GM23338 (cell line): Measurements from ENCODE around the gene ONECUT1. TPM values are rescaled to one million over a fixed set of nuclear protein-coding genes. Genes with fewer than 3 reads are reported as not detected.

Experiments used
- ATAC-seq: fragments of 200-7000 bp; cut with Tn5 transposase; 3 replicates; pipeline ENCODE4 v1.9.1; 2020
- DNase-seq: peaks from one replicate; pipeline ENCODE4 v3.0.0-alpha.2; 2015; ENCODE audit warnings: low spot score
- H2AFZ ChIP-seq: fragments of 200-600 bp; sonication (generic); 2 replicates; pipeline ENCODE4 v1.8.0; 2016; ENCODE audit warnings: antibody characterized with exemption, mild to moderate bottlenecking, moderate library complexity
- H3F3A ChIP-seq: fragments of 200-600 bp; sonication (generic); replicated peaks from 2 replicates; pipeline ENCODE4 v1.8.0; 2017; ENCODE audit warnings: antibody characterized with exemption, mixed run types, low read depth
- H3K27ac ChIP-seq: fragments of 200-600 bp; sonication (generic); 2 replicates; pipeline ENCODE4 v1.6.1; 2016; ENCODE audit warnings: low read depth
- H3K27me3 ChIP-seq: fragments of 200-600 bp; sonication (generic); 2 replicates; pipeline ENCODE4 v1.8.0; 2016; ENCODE audit warnings: mild to moderate bottlenecking, mixed run types, moderate library complexity; ENCODE audit not compliant: insufficient read depth
- H3K36me3 ChIP-seq: fragments of 200-600 bp; sonication (generic); 2 replicates; pipeline ENCODE4 v1.8.0; 2016; ENCODE audit warnings: mild to moderate bottlenecking; ENCODE audit not compliant: insufficient read depth
- H3K4me1 ChIP-seq: fragments of 200-600 bp; sonication (generic); 2 replicates; pipeline ENCODE4 v1.8.0; 2016; ENCODE audit warnings: mild to moderate bottlenecking, moderate library complexity; ENCODE audit not compliant: insufficient read depth
- H3K4me2 ChIP-seq: fragments of 200-600 bp; sonication (generic); 2 replicates; pipeline ENCODE4 v1.7.1; 2017; ENCODE audit warnings: mixed run types
- H3K4me3 ChIP-seq: fragments of 200-600 bp; sonication (generic); 2 replicates; pipeline ENCODE4 v1.6.1; 2016; ENCODE audit warnings: mixed run types
- H3K79me2 ChIP-seq: fragments of 200-600 bp; sonication (generic); replicated peaks from 2 replicates; pipeline ENCODE4 v1.8.0; 2017; ENCODE audit warnings: mild to moderate bottlenecking; ENCODE audit not compliant: insufficient read depth
- H3K9me2 ChIP-seq: fragments of 200-600 bp; sonication (generic); 2 replicates; pipeline ENCODE4 v1.8.0; 2017; ENCODE audit not compliant: insufficient read depth
- H4K20me1 ChIP-seq: fragments of 200-600 bp; sonication (generic); replicated peaks from 2 replicates; pipeline ENCODE4 v1.8.0; 2017; ENCODE audit warnings: mild to moderate bottlenecking; ENCODE audit not compliant: insufficient read depth
- H3K27ac Mint-ChIP-seq: 2 replicates; pipeline ENCODE4 v1.8.0; 2020; ENCODE audit warnings: inconsistent platforms, mild to moderate bottlenecking, moderate library complexity, mixed read lengths
- H3K27me3 Mint-ChIP-seq: 3 replicates; pipeline ENCODE4 v1.8.0; 2022; ENCODE audit warnings: low read depth, mild to moderate bottlenecking, moderate library complexity, mixed read lengths, inconsistent platforms; ENCODE audit not compliant: insufficient read depth, poor library complexity
- H3K36me3 Mint-ChIP-seq: 3 replicates; pipeline ENCODE4 v1.8.0; 2021; ENCODE audit warnings: low read depth, mild to moderate bottlenecking, inconsistent platforms, moderate library complexity, mixed read lengths
- H3K4me1 Mint-ChIP-seq: 3 replicates; pipeline ENCODE4 v1.8.0; 2020; ENCODE audit warnings: mild to moderate bottlenecking, inconsistent platforms, mixed read lengths
- H3K4me3 Mint-ChIP-seq: 3 replicates; pipeline ENCODE4 v1.8.0; 2021; ENCODE audit warnings: moderate library complexity, mild to moderate bottlenecking, inconsistent platforms, mixed read lengths
- H3K9me3 Mint-ChIP-seq: 3 replicates; pipeline ENCODE4 v1.8.0; 2020; ENCODE audit warnings: moderate library complexity, mild to moderate bottlenecking, inconsistent platforms, mixed read lengths
- CREB1 ChIP-seq: fragments of 250-450 bp; sonication (Bioruptor Pico); IDR thresholded peaks from 2 replicates; pipeline ENCODE4 v1.5.0; 2020; ENCODE audit warnings: low read depth, mild to moderate bottlenecking, moderate library complexity
- CTCF ChIP-seq, 2 experiments: fragments of 200-600 bp in 1 of 2; sonication (generic) in 1 of 2; conservative IDR thresholded peaks; 2 replicates each; pipeline versions ENCODE4 v1.5.1 to v1.6.1; 2016 to 2017; ENCODE audit warnings: antibody characterized with exemption in 2 of 2, low read depth in 2 of 2, mild to moderate bottlenecking in 2 of 2, moderate library complexity in 1 of 2
- EZH2phosphoT487 ChIP-seq: fragments of 200-600 bp; sonication (generic); IDR thresholded peaks from one replicate; pipeline ENCODE4 v1.8.1; 2018; ENCODE audit warnings: antibody characterized with exemption; ENCODE audit not compliant: unreplicated experiment
- NANOG ChIP-seq: IDR thresholded peaks from 2 replicates; pipeline ENCODE4 v1.6.1; 2016; ENCODE audit warnings: antibody characterized with exemption, borderline replicate concordance
- POLR2AphosphoS5 ChIP-seq: IDR thresholded peaks from 2 replicates; pipeline ENCODE4 v1.6.1; 2016; ENCODE audit warnings: antibody characterized with exemption, low read depth
- STAT1 ChIP-seq: IDR thresholded peaks from one replicate; pipeline ENCODE4 v1.6.1; 2016; ENCODE audit warnings: antibody characterized with exemption; ENCODE audit not compliant: unreplicated experiment
- ZNF331 ChIP-seq: fragments of 250-450 bp; sonication (Bioruptor Pico); IDR thresholded peaks from 2 replicates; pipeline ENCODE4 v1.5.0; 2020; ENCODE audit warnings: low read depth, mild to moderate bottlenecking, moderate library complexity
- polyA plus RNA-seq: library from polyadenylated mRNA; unstranded; fragments of >200 nt; fragmentation: Nextera tagmentation; extraction: Ambion mirVana; gene quantifications from 2 replicates; pipeline ENCODE4 v1.2.1, GENCODE V29; 2016
- total RNA-seq: library from RNA; depleted of rRNA; stranded (reverse); fragments of >200 nt; shearing (Covaris generic); gene quantifications from 2 replicates; pipeline ENCODE4 v1.2.3, GENCODE V29; 2014
- TF ChIP-seq, protein P1 (sequence below): fragments of 250-450 bp; sonication (Bioruptor Pico); IDR thresholded peaks from 2 replicates; pipeline ENCODE4 v1.5.0; 2020; ENCODE audit warnings: mild to moderate bottlenecking, moderate library complexity

ONECUT1 gene
- total and polyA plus RNA-seq, 2 experiments from 2014 or later = 4.3 to 9.4 TPM

GRCh38 chr15:52757496-52757895 lies 32.6 kb downstream of the ONECUT1 start (continued):
- TF ChIP-seq, protein P1, sequence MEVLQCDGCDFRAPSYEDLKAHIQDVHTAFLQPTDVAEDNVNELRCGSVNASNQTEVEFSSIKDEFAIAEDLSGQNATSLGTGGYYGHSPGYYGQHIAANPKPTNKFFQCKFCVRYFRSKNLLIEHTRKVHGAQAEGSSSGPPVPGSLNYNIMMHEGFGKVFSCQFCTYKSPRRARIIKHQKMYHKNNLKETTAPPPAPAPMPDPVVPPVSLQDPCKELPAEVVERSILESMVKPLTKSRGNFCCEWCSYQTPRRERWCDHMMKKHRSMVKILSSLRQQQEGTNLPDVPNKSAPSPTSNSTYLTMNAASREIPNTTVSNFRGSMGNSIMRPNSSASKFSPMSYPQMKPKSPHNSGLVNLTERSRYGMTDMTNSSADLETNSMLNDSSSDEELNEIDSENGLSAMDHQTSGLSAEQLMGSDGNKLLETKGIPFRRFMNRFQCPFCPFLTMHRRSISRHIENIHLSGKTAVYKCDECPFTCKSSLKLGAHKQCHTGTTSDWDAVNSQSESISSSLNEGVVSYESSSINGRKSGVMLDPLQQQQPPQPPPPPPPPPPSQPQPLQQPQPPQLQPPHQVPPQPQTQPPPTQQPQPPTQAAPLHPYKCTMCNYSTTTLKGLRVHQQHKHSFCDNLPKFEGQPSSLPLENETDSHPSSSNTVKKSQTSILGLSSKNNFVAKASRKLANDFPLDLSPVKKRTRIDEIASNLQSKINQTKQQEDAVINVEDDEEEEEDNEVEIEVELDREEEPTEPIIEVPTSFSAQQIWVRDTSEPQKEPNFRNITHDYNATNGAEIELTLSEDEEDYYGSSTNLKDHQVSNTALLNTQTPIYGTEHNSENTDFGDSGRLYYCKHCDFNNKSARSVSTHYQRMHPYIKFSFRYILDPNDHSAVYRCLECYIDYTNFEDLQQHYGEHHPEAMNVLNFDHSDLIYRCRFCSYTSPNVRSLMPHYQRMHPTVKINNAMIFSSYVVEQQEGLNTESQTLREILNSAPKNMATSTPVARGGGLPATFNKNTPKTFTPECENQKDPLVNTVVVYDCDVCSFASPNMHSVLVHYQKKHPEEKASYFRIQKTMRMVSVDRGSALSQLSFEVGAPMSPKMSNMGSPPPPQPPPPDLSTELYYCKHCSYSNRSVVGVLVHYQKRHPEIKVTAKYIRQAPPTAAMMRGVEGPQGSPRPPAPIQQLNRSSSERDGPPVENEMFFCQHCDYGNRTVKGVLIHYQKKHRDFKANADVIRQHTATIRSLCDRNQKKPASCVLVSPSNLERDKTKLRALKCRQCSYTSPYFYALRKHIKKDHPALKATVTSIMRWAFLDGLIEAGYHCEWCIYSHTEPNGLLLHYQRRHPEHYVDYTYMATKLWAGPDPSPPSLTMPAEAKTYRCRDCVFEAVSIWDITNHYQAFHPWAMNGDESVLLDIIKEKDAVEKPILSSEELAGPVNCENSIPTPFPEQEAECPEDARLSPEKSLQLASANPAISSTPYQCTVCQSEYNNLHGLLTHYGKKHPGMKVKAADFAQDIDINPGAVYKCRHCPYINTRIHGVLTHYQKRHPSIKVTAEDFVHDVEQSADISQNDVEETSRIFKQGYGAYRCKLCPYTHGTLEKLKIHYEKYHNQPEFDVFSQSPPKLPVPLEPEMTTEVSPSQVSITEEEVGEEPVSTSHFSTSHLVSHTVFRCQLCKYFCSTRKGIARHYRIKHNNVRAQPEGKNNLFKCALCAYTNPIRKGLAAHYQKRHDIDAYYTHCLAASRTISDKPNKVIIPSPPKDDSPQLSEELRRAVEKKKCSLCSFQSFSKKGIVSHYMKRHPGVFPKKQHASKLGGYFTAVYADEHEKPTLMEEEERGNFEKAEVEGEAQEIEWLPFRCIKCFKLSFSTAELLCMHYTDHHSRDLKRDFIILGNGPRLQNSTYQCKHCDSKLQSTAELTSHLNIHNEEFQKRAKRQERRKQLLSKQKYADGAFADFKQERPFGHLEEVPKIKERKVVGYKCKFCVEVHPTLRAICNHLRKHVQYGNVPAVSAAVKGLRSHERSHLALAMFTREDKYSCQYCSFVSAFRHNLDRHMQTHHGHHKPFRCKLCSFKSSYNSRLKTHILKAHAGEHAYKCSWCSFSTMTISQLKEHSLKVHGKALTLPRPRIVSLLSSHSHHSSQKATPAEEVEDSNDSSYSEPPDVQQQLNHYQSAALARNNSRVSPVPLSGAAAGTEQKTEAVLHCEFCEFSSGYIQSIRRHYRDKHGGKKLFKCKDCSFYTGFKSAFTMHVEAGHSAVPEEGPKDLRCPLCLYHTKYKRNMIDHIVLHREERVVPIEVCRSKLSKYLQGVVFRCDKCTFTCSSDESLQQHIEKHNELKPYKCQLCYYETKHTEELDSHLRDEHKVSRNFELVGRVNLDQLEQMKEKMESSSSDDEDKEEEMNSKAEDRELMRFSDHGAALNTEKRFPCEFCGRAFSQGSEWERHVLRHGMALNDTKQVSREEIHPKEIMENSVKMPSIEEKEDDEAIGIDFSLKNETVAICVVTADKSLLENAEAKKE (CRISPR knock-in tag) = no peak
- TF ChIP-seq CREB1 (no peak), NANOG (no peak), STAT1 (no peak), POLR2AphosphoS5 (no peak)

DNA sequence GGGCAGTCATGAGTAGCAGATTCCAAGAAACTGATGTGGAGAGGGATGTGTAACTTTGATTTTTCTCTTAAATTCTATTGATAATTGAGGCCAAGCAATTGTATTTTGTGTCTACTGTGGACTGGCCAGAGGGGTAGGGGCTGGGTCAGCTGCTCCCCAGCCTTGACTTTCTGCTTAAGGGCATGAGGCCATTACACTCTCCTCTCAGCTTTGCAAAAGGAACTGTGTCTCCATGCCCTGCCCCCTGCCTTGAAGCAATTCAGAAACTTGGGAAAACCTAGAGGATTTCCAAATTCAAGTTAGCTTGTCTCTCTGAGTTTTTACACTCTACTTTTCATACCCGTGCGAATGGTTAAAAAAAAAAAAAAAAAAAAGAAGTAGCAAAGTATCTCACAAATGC lies 38.6 kb downstream of the ONECUT1 start:
- H3K27me3 Mint-ChIP-seq = peaks cover 7% of the 10 kb centered on the region
- TF ChIP-seq ZNF331 (CRISPR knock-in tag) = no peak
- no peak for TF ChIP-seq CTCF (conservative IDR thresholded peaks at IDR 0.05; ENCODE audit: low read depth in 2 of 2)
- TF ChIP-seq EZH2phosphoT487 = no peak
- no peak for TF ChIP-seq STAT1
- peak; percentile 22 for DNase-seq

More for the DNA sequence above, 38.6 kb downstream of the ONECUT1 start:
- no peaks in the 10 kb centered on the region for H3K79me2 ChIP-seq
- peaks cover 12% of the 10 kb centered on the region for H3F3A ChIP-seq
- Mint-ChIP-seq H3K36me3 (peaks cover 14% of the 10 kb centered on the region; the same call in 2 of the 3 replicates), H3K4me3 (no peak overlapping the region), H3K9me3 (peaks cover 5% of the 10 kb centered on the region; the same call in 2 of the 3 replicates), H3K27ac (peak overlapping the region; percentile 3; the same call in 1 of the 2 replicates), H3K4me1 (peaks cover 50% of the 10 kb centered on the region)
- no peaks in the 10 kb centered on the region for H3K36me3 ChIP-seq
- H3K4me1 ChIP-seq = peaks cover 63% of the 10 kb centered on the region
- peak overlapping the region; percentile 39; the same call in 1 of the 2 replicates for H3K4me2 ChIP-seq
- peak; percentile 74 for ATAC-seq
- H3K9me2 ChIP-seq = no peaks in the 10 kb centered on the region
- H2AFZ ChIP-seq = no peak overlapping the region
- no peaks in the 10 kb centered on the region for H4K20me1 ChIP-seq
- no peak overlapping the region for H3K4me3 ChIP-seq
- no peaks in the 10 kb centered on the region for H3K27me3 ChIP-seq
- no peak overlapping the region; the same call in 1 of the 2 replicates for H3K27ac ChIP-seq
